HG03135 (cell line): Measurements from ENCODE around the gene KCNQ5.
"Not testable (repeated sequence)": the region's sequence is repeated elsewhere in the genome, so short reads cannot be mapped to it uniquely, and the experiment has no call there.

Source experiments
- ATAC-seq: cut with Tn5 transposase; IDR thresholded peaks from one replicate; pipeline ENCODE4 v1.9.1; 2021; ENCODE audit warnings: mild to moderate bottlenecking, moderate library complexity; ENCODE audit not compliant: unreplicated experiment

KCNQ5 gene

GRCh38 chr6:72984189-72984831, 362.4 kb downstream of the KCNQ5 start:
- ATAC-seq = not testable (repeated sequence)

DNA sequence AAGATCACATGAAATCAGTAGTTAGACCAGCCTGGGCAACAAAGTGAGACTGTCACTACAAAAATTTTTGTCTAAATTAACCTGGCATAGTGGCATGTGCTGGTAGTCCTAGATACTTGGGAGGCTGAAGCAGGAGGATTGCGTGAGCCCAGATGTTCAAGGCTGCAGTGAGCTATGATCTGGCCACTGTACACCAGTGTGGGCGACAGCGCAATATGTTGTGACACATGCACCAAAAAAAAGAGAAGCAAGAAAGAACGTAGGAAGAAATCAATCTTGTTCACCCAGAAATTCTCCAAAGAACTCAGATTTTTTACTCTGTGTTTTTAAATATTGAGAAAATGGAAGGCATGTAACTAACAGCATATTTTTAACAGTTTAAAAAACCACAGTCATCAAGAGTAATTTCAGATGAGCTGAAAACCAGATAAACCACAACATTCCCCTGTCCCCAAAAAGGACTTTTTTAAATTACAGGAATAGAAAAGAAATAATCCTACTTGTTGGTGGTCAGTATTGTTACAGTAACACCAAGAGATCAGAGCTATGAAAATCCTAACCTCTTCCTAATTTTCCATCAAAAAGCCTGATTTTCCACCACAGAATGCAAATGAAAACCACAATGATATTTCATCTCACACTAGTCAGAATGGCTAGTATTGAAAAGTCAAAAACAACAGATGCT, 363.3 kb downstream of the KCNQ5 start:
- no peak for ATAC-seq

DNA sequence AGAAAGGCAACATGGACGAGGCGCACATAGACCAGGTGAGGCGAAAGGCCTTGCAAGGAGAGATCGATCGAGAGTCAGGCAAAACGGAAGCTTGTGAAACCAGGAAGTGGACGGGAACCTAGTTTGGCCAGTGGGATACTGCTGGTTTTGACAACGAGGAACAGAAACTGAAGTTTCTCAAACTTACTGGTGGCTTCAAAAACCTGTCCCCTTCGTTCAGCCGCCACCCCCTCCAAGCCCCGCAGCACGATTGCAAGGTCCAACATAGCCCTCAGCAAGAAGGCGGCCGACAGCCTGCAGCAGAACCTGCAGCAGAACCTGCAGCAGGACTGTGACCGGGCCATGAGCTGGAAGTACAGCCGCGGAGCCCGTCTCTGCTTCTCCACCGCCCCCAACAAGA, 365.4 kb downstream of the KCNQ5 start:
- no peak for ATAC-seq

- ATAC-seq = no peak
Observed at GRCh38 chr6:72999995-73000394, 378.1 kb downstream of the KCNQ5 start.

DNA sequence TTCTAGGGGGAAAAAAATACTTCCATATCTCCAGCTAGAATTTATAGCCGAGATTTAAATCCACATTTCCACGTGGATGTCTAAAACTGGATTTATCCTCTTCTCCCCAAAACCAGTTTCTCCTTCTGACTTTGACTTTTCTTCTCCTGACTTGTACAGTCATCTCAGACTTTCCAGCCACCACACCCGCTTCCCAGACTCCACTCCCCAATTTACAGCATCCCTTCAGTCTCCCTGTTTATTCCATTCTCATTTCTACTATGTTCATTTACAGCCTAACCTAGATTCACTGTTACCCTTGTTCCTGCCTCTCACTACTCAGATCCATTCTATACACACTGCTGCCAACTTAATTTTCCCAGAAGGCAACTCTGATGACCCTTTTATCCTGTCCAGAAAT, 378.6 kb downstream of the KCNQ5 start:
- no peak for ATAC-seq

DNA sequence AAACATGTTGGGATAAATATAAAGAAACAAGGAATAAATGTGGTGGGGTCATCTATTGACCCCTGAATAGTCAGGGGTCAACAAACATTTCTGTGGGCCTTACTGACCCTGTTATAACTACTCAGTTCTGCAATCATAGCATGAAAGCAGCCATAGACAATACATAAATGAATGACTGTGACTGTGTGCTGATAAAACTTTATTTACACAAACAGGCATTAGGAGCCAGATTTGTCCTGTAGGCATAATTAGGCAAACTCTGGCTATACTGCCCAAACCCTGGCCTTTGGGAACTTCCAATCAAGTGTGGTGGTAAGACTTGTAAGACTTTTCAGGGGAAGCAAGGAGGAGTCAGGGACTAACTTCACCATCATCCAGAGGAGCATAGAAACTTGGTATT, 380.7 kb downstream of the KCNQ5 start:
- ATAC-seq = no peak

- ATAC-seq = no peak
Observed at GRCh38 chr6:73003302-73003701, 381.4 kb downstream of the KCNQ5 start.

DNA sequence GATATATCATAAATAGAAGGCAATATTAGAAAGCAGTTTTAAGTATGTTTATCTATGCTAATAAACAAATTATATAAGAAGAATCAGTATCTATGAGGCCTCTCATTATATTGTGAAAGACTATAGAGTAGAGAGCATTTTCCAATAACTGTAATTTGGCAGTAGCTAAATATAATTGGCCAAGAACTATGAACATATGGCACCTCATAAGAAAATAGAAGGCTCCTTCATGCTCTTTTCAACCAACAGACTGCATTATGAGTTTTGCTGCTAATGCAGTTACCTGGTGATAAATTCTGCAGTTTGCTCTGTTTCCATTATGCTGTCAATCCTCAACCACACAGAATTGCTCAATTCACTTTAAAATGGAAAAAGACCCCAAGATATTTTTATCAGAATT, 382.4 kb downstream of the KCNQ5 start:
- ATAC-seq = no peak

GRCh38 chr6:73004861-73005260, 383.0 kb downstream of the KCNQ5 start:
- ATAC-seq = peak; percentile 62

- no peak for ATAC-seq
Observed at GRCh38 chr6:73006146-73006545, 384.3 kb downstream of the KCNQ5 start.

DNA sequence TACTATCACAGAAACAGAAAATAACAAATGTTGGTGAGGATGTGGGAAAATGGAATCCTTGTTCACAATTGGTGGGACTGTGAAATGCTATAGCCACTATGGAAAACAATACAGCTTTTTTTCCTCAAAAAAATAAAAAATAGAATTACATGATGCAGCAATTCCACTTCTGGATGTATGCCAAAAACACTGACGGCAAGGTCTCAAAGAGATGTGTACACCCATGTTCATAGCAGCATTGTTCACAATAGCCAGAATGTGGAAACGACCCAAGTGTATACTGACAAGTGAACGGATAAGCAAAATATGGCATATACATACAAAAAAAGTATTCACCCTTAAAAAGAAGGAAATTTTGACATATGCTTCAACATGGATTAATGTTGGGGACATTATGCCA, 390.1 kb downstream of the KCNQ5 start:
- no peak for ATAC-seq

DNA sequence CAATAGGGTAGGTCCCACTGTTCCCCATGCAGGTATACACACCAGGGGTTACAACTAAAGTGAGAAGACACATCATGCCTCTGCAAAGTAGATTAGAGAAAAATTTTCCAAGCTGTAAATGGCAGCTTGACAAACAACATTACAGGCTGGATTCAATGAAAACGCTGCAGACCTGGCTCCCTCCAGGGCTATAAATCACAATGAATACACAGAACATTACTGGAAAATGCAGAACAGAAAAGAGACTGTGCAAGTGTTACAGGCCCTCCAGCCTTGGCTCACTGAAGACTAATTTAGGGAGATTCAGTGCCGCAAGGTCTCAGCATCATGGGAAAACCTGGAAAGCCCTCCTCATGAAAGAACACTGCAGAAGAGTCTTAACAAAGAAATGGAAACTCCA, 395.6 kb downstream of the KCNQ5 start:
- no peak for ATAC-seq

DNA sequence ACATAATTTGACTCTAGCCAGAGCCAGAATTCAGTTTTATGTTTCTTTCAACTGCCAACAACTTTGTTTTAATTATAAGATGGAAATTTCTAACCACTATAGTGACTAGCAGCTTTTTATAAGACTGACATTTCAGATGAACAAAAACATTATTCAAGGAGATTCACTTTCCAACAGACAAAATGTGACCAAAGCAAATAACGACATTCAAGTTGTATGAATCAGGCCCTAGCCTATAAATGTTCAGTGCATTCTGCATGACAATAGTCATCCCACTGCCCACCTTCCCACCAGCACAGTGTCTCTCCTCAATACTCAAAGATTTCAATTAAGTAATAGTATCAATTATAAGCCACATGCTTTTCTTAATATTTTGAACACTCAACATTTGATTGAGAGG, 402.7 kb downstream of the KCNQ5 start:
- ATAC-seq = no peak

DNA sequence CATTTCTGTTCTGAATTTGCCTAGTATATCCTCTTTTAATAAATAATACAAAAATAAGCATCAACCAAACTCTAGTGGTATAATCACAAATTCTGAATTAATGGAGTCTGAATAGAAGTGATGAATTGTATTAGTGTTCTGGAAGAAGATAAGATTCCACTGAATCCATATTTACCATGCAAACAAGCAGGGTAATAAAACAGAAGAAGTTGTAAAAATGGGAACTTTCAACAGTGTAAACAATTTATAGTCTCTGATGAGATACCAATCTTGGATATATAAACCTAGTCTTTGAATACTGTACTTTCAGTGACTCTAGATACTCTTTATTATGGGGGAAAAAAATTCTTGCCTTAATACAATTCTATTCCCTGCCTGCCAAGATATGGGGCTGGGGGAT, 405.8 kb downstream of the KCNQ5 start:
- ATAC-seq = no peak

DNA sequence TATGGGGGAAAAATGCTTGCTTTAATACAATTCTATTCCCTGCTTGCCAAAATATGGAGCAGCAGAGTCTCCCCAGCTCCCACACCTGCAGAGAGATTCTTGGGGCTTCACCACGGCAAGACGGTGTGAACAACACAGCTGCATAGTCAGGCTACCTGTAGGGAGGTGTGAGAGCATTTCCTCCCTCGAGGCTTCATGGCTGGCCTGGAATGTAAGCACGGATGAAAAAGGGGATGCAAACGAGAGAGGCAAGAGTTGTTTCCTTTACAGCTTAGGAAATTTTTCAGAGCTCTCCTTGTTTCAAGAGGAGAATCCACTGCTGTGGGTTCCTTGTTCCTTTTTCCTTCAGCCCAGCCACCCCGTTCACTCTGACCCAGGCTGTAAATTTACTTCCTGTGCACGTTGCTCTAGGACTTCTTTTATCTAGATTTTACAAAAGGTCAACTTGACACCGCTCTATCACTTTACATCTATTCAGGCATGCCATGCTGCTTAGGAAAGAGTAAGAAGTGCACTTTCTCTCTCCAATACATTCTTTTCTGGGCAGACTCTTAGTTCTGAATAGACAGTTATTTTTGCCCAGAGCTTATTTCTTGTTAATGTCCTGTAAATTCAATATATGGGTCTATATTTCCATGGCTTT, 406.4 kb downstream of the KCNQ5 start:
- no peak for ATAC-seq

GRCh38 chr6:73028893-73029450, 407.1 kb downstream of the KCNQ5 start:
- no peak for ATAC-seq

GRCh38 chr6:73030257-73030656, 408.4 kb downstream of the KCNQ5 start:
- ATAC-seq = no peak

GRCh38 chr6:73030791-73031782, 409.2 kb downstream of the KCNQ5 start:
- no peak for ATAC-seq

DNA sequence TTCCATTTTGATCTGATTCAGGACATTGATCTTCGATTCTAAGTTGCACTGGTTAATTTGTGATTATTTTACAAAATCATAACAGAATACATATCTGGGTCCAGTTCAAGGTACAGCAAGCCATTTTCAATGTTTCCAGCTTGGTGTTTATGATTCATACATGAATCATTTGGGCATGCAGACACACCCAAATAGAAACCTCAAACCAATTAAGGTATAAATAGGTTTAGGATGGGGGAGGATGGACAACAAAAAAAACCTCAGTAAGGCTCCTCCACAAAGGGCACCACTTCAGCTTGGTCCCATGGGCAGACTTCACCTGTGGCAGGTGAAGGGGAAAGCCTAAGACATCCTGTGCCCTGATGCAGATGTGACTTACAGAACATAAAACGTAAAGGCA, 410.7 kb downstream of the KCNQ5 start:
- no peak for ATAC-seq

DNA sequence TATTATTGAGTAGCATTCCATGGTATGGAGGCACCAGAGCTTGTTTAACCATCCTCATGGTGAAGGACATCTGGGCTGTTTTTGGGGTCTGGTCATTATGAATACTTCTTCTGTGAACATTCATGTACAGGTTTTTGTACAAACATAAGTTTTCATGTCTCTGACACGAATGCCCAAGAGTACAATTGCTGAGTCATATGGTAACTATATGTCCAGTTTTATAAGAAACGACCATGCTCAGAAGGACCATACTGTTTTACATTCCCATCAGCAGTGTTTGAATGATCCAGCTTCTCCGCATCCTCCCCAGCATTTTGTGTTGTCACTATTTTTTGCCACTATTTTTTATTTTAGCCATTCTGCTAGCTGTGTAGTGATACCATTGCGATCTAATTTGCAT, 414.8 kb downstream of the KCNQ5 start:
- no peak for ATAC-seq

DNA sequence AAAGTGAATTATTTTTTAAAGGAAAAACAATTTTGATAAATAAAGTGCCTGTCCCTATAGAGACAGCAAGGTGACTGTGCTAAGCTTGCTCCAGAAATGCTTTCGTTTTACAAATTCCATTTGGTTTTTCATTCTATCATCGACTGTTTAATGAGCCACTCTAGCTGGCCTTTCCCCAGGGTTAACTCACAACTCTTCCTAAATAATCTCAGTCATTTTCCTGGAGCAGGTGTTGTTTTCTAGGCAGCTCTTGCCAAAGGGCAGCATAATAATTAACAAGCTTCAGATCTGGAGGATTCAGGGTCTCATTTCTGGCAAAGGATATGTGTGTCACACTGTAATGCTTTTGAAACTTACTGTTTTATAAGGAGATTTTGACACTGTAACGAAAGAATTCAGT, 419.2 kb downstream of the KCNQ5 start:
- no peak for ATAC-seq
